GM21381 (cell line): Measurements from ENCODE around the gene SPDEF.

Source experiments
- ATAC-seq: cut with Tn5 transposase; IDR thresholded peaks from one replicate; pipeline ENCODE4 v1.9.1; 2021; ENCODE audit warnings: mild to moderate bottlenecking, moderate library complexity; ENCODE audit not compliant: unreplicated experiment

The SPDEF gene

DNA sequence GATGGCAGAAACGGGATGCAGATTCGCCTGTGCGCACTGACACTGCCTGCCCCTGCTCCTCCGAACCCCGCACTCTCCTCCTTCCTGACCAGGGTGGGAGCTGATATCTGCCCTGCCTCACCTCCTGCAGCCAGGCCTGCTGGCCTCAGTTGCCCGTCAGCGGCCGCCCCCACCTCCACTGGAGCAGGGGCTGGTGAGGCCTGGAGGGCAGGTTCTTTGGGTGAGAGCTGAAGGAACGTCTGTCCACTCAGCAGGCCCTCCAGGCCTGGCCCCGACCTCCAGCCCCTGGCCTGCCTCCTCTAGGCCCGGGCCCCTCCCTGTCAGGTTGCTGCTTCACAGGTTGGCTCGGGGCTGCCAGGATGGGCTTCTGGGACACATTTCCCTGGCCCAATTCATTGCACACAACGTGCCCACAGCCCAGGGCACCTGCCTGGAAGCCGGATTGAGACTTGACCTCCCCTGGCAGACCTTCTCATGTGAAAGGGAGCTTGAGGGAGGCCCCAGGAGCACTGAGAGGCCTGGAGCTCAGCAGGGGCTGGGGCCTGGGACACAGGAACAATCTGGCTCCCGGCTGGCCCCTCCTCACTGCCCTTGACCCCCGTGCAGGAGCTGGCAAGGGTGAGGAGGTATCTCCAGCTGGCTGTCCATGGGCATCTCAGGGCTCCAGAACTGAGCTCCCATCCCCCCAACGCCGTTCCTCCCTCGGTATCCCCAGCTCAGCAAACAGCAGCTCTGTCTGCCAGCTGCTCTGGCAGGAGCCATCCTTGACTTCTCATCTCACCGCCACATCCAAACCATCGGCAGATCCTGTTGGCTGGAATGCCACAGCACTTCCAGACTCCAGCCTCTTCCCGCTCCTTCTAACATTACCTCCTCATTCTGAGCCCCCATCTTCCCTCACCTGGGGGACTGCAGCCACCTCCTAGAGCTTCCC, 39.5 kb downstream of the SPDEF start:
- no peak for ATAC-seq

DNA sequence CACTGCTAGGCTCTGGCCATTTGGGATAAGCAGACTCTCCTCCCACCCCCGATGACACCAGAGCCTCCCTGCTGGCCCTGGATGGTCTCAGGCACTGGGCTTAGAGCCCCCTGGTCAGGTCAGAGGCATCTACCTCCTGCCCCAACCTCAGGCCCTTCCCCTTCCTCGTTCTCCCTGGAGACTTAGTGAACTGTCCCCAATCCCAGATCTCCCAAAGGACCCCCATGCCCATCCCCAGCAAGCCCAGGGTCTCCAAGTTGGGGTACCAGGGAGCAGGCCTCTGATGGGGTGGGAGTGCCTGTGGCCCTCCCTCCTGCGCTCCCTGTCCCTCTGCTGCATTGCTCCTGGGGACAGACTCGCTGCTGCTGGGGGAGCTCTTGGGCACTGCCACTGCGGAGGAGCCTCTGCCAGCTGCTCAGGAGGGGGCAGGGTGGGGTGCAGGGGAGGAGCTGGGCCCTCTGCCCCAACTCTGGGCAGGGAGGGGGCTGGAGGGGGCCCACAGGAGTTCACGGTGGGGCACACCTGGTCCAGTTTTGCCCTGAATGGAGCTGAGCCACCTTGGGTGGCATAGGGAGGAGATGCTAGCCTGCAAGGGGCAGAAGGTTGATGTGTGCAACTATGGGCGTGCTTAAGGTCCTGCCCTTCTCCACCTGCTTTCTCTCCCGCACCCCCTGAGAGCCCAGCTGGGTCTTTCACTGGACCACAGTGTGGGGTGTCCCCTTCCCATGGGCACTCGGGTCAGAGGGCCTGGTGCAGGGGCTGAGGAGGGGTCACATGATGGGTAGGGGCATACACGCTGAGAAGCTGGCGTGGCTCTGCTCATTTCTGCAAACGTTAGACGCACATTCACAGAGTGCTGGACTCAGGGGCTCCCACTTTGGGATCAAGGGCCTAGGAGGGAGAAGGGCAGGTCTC, 40.4 kb downstream of the SPDEF start:
- ATAC-seq = no peak

DNA sequence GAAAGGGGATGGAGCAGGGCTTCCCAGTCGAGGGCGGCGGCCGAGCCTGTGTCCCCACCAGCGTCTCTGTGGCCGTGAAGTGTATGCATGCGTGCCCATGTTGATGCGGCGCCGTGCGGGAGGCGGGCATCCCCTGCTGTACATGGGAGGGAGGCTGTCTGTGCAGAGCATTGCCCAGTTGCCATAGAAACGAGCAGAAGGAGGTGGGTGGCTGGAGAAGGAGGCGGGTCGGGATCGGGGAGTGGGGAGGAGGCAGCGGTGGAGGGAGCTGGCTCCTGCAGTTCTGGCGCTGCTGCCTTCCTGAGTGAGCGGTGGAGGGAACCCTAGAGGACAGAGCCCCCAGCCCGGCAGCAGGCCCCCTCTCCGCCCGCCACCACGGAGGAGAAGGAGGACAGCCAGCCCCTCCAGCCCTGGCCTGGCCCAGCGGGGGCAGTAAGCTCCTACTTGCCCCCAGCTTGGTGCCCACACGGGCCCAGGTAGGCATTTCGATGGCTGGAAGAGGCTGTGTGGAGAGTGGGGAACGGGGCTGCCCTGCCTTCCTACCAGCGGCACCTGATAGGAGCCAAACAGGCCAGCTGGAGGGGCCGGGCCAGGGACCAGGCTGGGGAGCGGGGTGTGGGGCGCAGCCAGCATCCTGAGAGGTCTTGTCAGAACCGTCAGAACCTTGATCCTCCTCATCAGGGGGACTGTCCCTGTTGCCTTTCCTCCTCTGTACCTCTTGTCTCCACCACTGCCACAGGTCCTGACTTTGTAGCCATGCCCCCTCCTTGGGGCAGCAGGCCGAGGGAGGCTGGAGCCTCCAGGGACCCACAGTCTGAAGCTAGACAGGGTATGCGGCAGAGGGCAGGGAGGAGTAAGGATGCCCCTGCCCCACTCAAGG, 41.3 kb downstream of the SPDEF start:
- ATAC-seq = no peak

DNA sequence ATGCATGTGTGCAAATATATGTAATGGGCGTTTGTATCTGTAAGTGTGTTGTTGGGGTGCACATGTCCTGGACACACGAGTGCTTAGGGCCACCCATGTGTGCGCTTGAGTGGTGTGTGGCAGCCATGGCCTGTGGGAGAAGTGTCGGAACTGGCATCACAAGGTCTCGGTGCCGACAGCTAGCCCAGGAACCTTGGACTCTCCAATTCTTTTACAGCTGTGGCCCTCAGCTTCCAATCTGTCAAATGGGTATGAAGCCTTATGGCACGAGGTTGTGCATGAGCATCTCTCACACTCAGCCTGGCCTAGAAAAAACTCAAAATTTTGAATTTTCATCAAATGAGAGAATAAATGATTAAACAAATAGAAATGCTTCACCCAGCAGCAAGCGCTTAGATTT, 42.0 kb downstream of the SPDEF start:
- ATAC-seq = no peak

DNA sequence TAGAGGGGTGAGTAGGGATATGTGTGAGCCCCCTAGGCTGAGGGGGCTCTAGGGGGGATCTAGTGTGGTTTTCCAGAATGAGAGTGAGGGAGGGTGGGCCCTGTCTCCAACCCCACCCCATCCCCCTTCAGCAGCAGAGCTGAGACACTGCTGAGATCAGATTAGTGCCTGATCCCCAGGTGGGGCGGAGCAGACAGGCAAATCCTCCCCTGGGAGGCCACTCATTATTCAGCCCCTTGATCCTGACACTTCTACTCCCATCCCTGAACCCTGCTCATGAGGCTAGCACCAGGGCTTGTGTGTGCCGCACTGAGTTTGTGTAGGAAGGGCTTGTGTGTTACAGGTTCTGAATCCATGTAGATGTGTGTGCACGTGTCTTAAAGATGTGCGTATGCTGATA, 42.5 kb downstream of the SPDEF start:
- no peak for ATAC-seq

DNA sequence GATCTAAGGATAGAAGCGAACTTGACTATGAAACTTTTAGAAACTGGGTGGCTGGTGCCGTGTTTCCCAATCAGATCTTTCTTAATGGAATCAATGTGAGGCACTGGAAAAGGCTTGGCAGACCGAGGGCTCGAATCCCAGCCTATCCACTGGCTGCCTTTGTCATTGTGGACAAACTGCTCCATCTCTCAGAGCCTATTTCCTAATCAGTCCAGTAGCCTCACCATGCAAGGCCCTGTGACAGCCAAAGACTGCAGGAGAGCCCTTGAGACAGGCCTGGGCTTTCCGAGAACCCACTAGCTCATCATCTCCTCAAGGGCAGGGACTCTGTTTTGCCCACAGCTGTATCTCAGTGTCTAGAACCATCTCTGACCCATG, 43.4 kb downstream of the SPDEF start:
- no peak for ATAC-seq

DNA sequence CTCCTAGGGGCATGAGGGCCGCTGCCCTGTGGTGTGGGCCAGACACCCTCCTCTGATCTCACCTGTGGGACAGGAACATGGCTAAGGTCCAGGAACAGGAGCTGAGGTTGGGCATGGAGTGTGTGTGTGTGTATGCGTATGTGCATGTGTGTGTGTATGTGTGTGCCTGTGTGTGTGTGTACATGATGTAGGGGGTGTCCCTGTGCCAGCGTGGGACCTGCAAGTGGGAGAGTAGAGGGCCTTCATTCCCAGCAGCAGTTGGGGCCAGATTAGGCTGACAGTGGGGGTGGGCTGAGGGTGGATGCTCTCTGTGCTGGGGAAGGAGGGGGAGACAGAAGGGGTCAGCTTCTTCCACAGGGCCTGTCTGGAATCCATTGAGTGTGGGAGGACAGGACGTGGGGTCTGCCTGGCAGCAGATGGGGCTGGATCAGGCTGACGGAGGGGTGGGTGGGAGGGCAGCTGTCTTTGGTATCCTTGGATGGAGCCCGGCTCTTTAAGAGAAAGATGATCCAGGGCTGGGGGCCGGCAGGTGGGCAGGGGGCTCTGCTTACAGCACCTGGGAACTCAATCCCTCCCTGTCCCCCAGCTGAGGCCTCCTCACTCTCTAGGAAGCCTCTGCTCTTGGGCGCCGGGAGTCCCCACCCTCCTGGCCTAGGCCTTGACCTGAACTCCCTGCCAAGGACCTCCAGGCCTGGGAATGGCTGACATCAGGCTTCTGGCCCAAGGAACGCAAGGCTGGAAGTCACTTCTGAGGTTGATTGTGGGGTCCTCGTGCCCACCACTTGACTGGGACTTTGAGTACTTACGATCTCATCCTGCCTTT, 44.0 kb downstream of the SPDEF start:
- ATAC-seq = no peak

DNA sequence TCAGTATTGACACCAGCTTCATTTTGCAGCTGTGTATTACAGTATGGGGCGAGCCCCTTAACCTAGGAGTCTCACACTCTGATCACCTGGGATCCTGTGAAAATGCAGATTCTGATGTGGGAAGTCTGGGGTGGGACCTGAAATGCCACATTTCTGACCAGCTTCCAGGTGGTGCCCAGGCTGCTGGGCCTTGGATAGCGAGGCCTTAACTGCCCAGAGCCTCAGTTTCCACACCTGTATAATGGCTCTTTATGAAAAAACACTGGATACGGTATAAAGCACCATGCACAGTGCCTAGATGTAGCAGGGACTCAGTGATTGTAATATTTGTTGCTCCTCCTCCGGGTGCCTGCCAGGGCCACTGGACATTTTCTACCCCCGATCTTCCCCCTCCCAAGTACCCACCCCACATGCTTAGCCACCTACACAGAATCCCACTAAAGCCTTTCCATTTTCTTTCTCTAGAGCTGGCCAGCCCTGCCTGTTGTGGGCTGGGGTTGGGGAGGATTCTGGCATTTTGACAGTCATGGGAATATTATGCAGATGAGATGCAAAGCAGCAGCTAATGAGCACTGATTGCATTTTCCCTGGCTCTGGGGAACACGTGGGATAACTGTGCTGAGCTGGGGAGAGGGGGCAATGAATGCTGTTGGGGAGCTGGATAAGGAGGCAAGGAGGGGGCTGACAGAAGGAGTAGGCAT, 44.8 kb downstream of the SPDEF start:
- no peak for ATAC-seq

DNA sequence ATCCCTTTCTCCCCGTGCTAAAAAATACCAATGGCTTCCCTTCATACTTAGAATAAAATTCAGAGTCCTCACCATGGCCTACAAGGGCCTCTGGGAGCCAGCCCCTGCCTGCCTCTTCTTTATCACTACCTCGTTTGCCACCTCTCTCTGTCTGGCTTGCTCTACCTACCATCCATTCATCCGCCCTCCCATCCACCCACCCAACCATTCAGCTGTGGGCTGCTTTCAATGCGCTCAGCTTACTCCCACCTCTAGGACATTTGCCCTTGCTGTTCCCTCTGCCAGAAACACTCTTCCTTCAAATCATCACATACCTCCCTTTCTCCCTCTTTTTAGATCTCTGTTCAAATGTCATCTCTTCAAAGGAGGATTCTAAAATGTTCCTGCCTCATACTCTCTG, 45.8 kb downstream of the SPDEF start:
- ATAC-seq = no peak

DNA sequence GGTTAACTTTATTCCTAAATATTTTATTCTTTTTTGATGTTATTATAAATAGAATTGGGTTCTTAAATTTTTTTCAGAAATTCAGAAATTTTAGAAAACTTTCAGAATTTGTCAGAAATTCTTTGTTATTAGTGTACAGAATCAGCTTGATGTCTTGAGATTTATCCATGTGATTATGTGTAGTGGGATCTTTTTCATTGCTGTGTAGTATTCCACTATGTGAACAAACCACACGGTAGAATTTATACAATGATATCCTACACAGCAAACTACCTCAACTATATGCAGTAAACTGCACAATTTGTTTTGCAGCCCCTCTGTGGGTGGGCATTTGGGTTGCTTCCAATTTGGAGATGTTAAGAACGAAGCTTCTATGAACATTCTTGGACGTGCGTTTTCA, 46.3 kb downstream of the SPDEF start:
- ATAC-seq = no peak

DNA sequence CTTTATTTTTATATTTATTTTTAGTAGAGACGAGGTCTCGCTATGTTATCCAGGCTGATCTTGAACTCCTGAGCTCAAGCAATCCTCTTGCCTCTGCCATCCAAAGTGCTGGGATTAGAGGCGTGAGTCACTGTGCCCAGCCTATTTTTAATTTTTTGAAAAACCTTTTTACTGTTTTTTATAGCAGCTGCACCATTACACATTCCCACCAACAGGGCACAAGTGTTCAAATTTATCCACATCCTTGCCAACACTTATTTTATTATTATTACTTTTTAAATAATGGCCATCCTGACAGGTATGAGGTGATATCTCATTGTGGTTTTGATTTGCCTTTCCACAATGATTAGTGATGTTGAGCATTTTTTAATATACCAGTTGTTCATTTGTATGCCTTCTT, 47.7 kb downstream of the SPDEF start:
- no peak for ATAC-seq

DNA sequence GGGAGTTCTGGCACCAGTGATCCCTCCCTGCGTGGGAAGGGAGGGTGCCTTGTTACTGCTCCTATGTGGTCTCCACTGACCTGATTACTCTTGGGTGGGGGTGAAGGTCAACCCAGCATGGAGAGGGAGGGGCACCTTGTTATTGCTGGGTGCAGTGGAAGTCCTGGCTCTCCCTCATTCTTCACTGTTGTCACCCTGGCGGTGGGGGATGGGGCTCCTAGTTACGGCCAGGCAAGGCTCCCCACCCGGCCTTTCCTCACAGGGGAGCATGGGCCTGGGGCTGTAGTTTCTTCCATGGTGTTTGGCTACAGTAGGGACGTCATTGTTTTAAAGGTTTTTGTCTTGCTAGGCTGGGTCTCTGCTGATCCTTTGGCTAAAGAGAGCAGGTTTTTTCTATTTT, 49.4 kb downstream of the SPDEF start:
- ATAC-seq = no peak

DNA sequence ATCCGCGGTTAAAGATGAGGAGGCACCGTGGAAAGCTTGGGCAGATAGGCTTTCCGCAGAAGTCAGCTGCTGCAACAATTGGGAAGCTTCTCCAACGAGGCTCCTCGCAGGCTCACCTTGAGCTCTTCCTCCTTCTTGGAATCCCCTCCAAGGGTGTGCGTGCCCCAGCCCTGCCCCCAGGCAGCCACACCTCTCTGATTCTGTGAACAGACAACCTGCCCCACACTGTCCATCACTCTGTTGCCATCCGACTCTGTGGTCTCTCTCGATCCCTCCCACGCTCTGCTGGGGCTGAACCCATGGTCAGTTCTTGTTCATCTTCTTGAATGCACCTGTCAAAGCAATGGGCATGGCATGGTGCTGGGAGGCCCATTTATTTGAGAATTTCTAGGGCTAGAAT, 58.7 kb downstream of the SPDEF start:
- ATAC-seq = no peak

DNA sequence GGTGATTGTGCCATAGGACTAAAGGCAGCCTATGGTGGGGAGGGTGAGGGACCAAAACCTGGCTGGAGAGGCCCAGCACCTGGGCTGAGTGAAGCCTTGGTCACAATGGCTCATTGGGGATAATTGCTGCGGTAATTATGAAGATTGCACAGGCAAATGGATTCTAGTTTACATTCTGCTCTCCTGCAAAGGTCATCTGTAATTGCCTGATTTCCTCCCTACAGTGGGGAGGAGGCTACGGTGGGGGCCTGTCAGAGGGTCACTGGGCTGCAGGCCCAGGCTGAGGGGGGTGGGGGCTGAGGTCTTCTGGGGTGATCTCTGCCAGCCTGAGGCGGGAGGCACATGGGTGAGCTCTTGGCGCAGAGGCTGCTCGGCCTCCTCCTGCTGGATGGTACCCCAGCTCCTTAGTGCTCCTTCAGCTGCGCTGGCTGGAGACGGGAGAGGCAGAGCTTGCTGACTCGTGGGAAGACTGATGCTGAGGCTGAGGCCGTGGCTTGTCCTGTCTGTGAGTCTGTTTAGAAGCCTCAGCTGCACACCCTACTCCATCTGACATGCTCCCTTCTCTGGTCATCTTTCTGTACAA, 59.9 kb downstream of the SPDEF start:
- no peak for ATAC-seq

DNA sequence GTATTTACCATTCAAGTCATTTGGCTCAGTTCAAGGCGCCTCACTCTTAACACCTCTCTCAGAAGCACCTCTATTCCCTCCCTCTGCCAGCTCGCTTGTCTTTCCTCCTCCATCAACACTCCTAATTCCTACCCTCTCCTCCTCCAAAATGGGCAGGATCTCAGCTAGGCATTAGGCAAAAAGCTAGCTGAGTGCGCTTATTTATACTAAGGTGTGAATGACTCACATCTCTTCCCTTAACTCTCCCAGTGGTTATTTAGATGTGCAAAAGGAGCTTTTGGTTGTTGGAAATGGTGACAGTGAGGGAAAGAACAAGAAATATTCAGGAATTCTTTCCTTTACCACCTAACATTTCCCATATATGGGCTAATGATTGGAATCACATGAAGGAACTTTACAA, 61.2 kb downstream of the SPDEF start:
- no peak for ATAC-seq

DNA sequence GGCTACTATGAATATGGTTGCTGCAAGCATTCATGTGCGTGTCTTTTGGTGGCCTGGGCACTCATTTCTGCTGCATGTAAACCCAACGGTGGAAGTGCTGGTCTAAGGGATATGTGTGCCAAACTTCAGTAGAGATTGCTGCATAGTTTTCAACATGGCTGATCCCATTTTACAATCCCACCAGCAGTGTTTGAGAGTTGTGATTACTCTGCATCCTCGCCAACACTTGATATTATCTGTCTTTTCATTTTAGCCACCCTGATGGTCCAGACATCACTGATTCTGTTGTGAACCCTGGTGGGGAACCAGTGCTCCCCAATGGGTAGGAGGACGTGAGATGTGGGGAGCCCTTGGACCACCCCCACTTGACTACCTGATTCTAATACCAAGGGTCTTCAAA, 62.8 kb downstream of the SPDEF start:
- no peak for ATAC-seq

DNA sequence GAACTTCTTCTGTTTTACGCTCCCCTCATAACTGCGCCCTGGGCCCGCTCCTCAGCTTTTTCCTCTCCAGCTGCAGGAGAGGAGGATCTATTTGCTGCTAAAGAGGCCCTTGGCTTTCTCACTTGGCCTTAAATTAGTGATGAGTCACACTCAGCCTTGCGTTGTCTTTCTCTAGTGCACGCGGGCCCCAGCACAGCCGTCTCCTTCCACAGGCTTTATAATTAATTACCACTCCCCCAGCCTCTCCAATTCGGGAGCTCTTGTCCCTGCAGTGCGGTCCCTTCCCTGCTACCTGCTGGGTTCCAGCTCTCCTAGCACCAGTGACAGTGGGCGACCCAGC, 65.1 kb downstream of the SPDEF start:
- no peak for ATAC-seq

DNA sequence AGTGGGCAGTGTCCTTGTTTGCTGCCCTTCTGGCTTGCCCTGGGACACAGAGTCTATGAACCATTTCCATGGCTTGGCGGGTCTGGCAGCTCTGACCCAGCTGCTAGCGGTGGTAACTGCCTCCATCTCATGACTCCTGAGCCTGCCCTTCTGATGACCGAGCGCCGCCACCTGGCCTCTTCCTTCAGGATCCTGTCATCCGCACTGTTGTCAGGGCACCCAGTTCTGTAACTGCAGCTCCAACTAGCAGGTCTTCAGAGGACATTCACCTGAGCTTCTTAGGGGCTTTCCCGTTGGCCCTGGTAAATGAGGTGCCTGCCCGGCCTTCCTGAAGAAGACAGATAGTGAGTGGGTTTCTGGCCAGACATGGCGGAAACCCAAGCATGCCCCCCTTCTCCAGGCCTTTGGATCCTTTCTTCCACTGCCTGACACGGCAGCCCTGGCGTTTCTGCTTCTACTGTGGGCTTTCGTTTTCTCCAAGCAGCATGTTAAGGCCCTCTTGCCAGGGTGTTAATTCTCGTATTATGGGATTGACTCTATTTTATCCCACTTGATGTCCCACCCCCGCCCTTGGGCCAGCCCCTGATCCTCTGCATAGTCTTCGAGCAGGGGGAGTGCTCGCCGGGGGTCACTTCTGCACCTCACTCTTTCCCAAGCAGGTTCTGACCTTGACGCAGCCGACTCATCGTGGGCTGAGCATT, 65.6 kb downstream of the SPDEF start:
- ATAC-seq = no peak
